Endodermal cell (in vitro differentiated cells): ENCODE data around the gene OGDH. TPM values are rescaled to one million over a fixed set of nuclear protein-coding genes. Genes with fewer than 3 reads are reported as not detected.

Source experiments
- DNase-seq: peaks from one replicate; pipeline ENCODE4 v3.0.0-alpha.2; 2017
- H3K27ac ChIP-seq: 2 replicates; pipeline ENCODE4 v1.5.1; 2013; ENCODE audit warnings: mild to moderate bottlenecking, low read depth, low read length, moderate library complexity
- H3K27me3 ChIP-seq: 2 replicates; pipeline ENCODE4 v1.6.1; 2013; ENCODE audit warnings: mild to moderate bottlenecking, low read length, moderate library complexity; ENCODE audit not compliant: insufficient read depth, control insufficient read depth, poor library complexity, severe bottlenecking
- H3K36me3 ChIP-seq: 2 replicates; pipeline ENCODE4 v1.7.0; 2013; ENCODE audit warnings: mild to moderate bottlenecking, low read length, moderate library complexity; ENCODE audit not compliant: control insufficient read depth, insufficient read depth
- H3K4me1 ChIP-seq: one replicate; pipeline ENCODE4 v1.7.0; 2013; ENCODE audit warnings: low read length; ENCODE audit not compliant: control insufficient read depth, insufficient read depth
- H3K4me3 ChIP-seq: 2 replicates; pipeline ENCODE4 v1.5.1; 2013; ENCODE audit warnings: mild to moderate bottlenecking, low read length, moderate library complexity
- H3K9ac ChIP-seq: 2 replicates; pipeline ENCODE4 v1.6.1; 2013; ENCODE audit warnings: mild to moderate bottlenecking, low read length, moderate library complexity; ENCODE audit not compliant: poor library complexity, severe bottlenecking; ENCODE audit errors: extremely low read depth
- H3K9me3 ChIP-seq: 2 replicates; pipeline ENCODE4 v1.6.1; 2013; ENCODE audit warnings: mild to moderate bottlenecking, low read length, moderate library complexity; ENCODE audit not compliant: control insufficient read depth
- H3K27ac Mint-ChIP-seq: 2 replicates; pipeline ENCODE4 v1.8.0; 2020; ENCODE audit warnings: mixed read lengths
- H3K27me3 Mint-ChIP-seq: 2 replicates; pipeline ENCODE4 v1.8.0; 2021; ENCODE audit warnings: mild to moderate bottlenecking, mixed read lengths; ENCODE audit not compliant: insufficient read depth
- H3K36me3 Mint-ChIP-seq: 2 replicates; pipeline ENCODE4 v1.8.0; 2020; ENCODE audit warnings: low read depth, mixed read lengths
- H3K4me1 Mint-ChIP-seq: 2 replicates; pipeline ENCODE4 v1.8.0; 2020; ENCODE audit warnings: mixed read lengths
- H3K4me3 Mint-ChIP-seq: 2 replicates; pipeline ENCODE4 v1.8.0; 2020; ENCODE audit warnings: mild to moderate bottlenecking, moderate library complexity, mixed read lengths
- H3K9me3 Mint-ChIP-seq: 2 replicates; pipeline ENCODE4 v1.8.0; 2020; ENCODE audit warnings: mild to moderate bottlenecking, mixed read lengths
- WGBS, 2 experiments: methylation state at CpG; one replicate each; pipeline versions ENCODE4 v1.1.5 to v1.1.7; 2013; ENCODE audit warnings: missing lambda C conversion rate in 2 of 2, mixed read lengths in 1 of 2; ENCODE audit not compliant: insufficient coverage in 1 of 2, insufficient read length in 1 of 2; 5-methylcytosine and 5-hydroxymethylcytosine counted together
- total RNA-seq, 2 donors: library from RNA; stranded (reverse); fragmentation: NEBNext Ultra II Directional in 1 of 2; extraction: Animal tissue kit (Norgen Biotek cat#: 25700) in 1 of 2; gene quantifications; 2 replicates in 1 of 2; 3 replicates in 1 of 2; pipeline ENCODE4 v1.2.1, GENCODE V29; 2021
- TF ChIP-seq, protein P1 (sequence below): fragments of 200-600 bp; sonication (generic); conservative IDR thresholded peaks from 2 replicates; pipeline ENCODE4 v1.5.0; 2021; ENCODE audit warnings: antibody characterized with exemption, mild to moderate bottlenecking

Gene OGDH
- total RNA-seq, 2 donors from 2014 or later, result 82.5 to 96.0 TPM

- no peaks in the 10 kb centered on the region for H3K9me3 ChIP-seq
- H3K27ac ChIP-seq, result no peak overlapping the region
- no peaks in the 10 kb centered on the region for H3K36me3 ChIP-seq
- H3K27me3 ChIP-seq, result no peaks in the 10 kb centered on the region
- no peak overlapping the region for H3K4me3 ChIP-seq
- no peaks in the 10 kb centered on the region for H3K4me1 ChIP-seq
- H3K27me3 Mint-ChIP-seq, result no peaks in the 10 kb centered on the region
- no peak overlapping the region for H3K4me3 Mint-ChIP-seq
- H3K36me3 Mint-ChIP-seq, result peaks cover 5% of the 10 kb centered on the region
- no peaks in the 10 kb centered on the region for H3K9me3 Mint-ChIP-seq
- no peak overlapping the region for H3K9ac ChIP-seq
- WGBS, 2 experiments, result 83 to 92% methylated on average over 2 to 3 of the region's 3 CpGs
- DNase-seq, result peak; percentile 43
- no peak overlapping the region for H3K27ac Mint-ChIP-seq
- peaks cover 26% of the 10 kb centered on the region for H3K4me1 Mint-ChIP-seq
- TF ChIP-seq, protein P1, sequence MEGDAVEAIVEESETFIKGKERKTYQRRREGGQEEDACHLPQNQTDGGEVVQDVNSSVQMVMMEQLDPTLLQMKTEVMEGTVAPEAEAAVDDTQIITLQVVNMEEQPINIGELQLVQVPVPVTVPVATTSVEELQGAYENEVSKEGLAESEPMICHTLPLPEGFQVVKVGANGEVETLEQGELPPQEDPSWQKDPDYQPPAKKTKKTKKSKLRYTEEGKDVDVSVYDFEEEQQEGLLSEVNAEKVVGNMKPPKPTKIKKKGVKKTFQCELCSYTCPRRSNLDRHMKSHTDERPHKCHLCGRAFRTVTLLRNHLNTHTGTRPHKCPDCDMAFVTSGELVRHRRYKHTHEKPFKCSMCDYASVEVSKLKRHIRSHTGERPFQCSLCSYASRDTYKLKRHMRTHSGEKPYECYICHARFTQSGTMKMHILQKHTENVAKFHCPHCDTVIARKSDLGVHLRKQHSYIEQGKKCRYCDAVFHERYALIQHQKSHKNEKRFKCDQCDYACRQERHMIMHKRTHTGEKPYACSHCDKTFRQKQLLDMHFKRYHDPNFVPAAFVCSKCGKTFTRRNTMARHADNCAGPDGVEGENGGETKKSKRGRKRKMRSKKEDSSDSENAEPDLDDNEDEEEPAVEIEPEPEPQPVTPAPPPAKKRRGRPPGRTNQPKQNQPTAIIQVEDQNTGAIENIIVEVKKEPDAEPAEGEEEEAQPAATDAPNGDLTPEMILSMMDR, result no peak
Measured at GRCh38 chr7:44636041-44636584, 29.7 kb downstream of the OGDH start.

DNA sequence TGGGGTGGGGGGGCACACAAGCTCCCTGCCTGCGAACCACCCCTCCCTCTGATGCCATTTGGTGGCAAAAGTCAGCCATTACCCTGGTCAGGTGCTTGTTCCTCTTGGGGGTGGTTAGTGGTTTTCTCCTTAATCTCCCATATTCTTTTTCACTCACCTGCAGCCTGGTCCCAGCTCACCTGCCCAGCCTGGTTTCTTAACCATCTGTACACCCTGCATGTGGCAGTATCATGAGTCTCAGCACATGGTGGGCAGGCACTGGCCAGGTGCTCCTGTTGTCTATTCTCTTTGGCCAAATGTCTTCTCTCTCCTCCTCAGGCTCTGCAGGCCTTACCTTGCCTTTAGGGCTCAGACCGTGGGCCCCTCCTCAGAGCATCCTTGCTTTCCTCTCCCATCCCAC, 30.5 kb downstream of the OGDH start:
- Histone ChIP-seq H3K27me3 (no peaks in the 10 kb centered on the region), H3K36me3 (no peaks in the 10 kb centered on the region), H3K9ac (no peak overlapping the region), H3K27ac (no peak overlapping the region), H3K9me3 (no peaks in the 10 kb centered on the region), H3K4me3 (no peak overlapping the region), H3K4me1 (no peaks in the 10 kb centered on the region)
- 93 to 100% methylated on average over 1 to 2 of the region's 2 CpGs for WGBS, 2 experiments
- no peaks in the 10 kb centered on the region for H3K9me3 Mint-ChIP-seq
- DNase-seq, result peak; percentile 28
- peaks cover 20% of the 10 kb centered on the region for H3K4me1 Mint-ChIP-seq
- no peak overlapping the region for H3K4me3 Mint-ChIP-seq
- no peak overlapping the region for H3K27ac Mint-ChIP-seq
- TF ChIP-seq, protein P1, result no peak
- H3K27me3 Mint-ChIP-seq, result no peaks in the 10 kb centered on the region
- peaks cover 7% of the 10 kb centered on the region for H3K36me3 Mint-ChIP-seq

- Histone ChIP-seq H3K4me3 (no peak overlapping the region), H3K4me1 (no peaks in the 10 kb centered on the region), H3K9ac (no peak overlapping the region), H3K27me3 (no peaks in the 10 kb centered on the region), H3K36me3 (no peaks in the 10 kb centered on the region), H3K9me3 (no peaks in the 10 kb centered on the region), H3K27ac (no peak overlapping the region)
- Mint-ChIP-seq H3K27ac (peak overlapping the region; percentile 67), H3K4me1 (peaks cover 20% of the 10 kb centered on the region), H3K4me3 (no peak overlapping the region), H3K9me3 (no peaks in the 10 kb centered on the region), H3K27me3 (no peaks in the 10 kb centered on the region), H3K36me3 (peaks cover 6% of the 10 kb centered on the region)
- TF ChIP-seq, protein P1, result no peak
- WGBS, 2 experiments, result 89 to 94% methylated on average over 3 to 8 of the region's 8 CpGs
- peak; percentile 5 for DNase-seq
Measured at GRCh38 chr7:44637788-44638594, 31.6 kb downstream of the OGDH start.
